ENCODE measurements around the gene RAB3GAP1. TPM values are rescaled to one million over a fixed set of nuclear protein-coding genes. Genes with fewer than 3 reads are reported as not detected.

RAB3GAP1 gene
- total RNA-seq, 1 experiment from 2014 or later: 32.0 TPM

- H3K4me2 ChIP-seq (ENCODE audit: insufficient read depth, insufficient read length, low read length): no peak overlapping the region
- H3K56ac ChIP-seq (ENCODE audit: insufficient read length, low read depth, low read length): no peak overlapping the region
- no peak overlapping the region for H3K9ac ChIP-seq (ENCODE audit: extremely low read depth, insufficient read length, low read length)
- H3K18ac ChIP-seq (ENCODE audit: insufficient read length, low read depth, low read length): no peak overlapping the region
- no peak overlapping the region for H4K8ac ChIP-seq (replicated peaks; ENCODE audit: insufficient read length, low read depth, low read length)
- H2AK5ac ChIP-seq (ENCODE audit: insufficient read length, low read length): no peak overlapping the region
- no peaks in the 10 kb centered on the region for H4K20me1 ChIP-seq (ENCODE audit: control insufficient read depth, insufficient read depth, insufficient read length)
- no peak overlapping the region for H3K4me3 Mint-ChIP-seq
- no peak overlapping the region for H3K4ac ChIP-seq (ENCODE audit: low read depth, low read length)
- no peaks in the 10 kb centered on the region for H3K4me1 Mint-ChIP-seq
- no peak overlapping the region for H2BK12ac ChIP-seq (ENCODE audit: insufficient read length, low read depth, low read length)
- no peaks in the 10 kb centered on the region for H3K9me3 ChIP-seq (ENCODE audit: control insufficient read depth, low read depth, low read length)
- no peak overlapping the region for H3K14ac ChIP-seq (ENCODE audit: insufficient read depth, low read length)
- H3K27ac ChIP-seq (ENCODE audit: insufficient read length, low read depth, low read length): no peak overlapping the region
- no peak overlapping the region for H2BK20ac ChIP-seq (ENCODE audit: low read depth, low read length, poor library complexity, severe bottlenecking)
- H2BK15ac ChIP-seq (ENCODE audit: low read depth, low read length): no peak overlapping the region
- H3K79me1 ChIP-seq (ENCODE audit: insufficient read depth, low read depth, low read length, poor library complexity, severe bottlenecking): no peaks in the 10 kb centered on the region
- no peak overlapping the region for H2AFZ ChIP-seq (ENCODE audit: low read length)
- H3K4me1 ChIP-seq (ENCODE audit: insufficient read depth, low read length): no peaks in the 10 kb centered on the region
- H4K91ac ChIP-seq (ENCODE audit: insufficient read length, low read depth, low read length): no peak overlapping the region
- H3K23ac ChIP-seq (ENCODE audit: insufficient read length, low read depth, low read length): no peak overlapping the region
- WGBS (ENCODE audit: extremely low coverage, insufficient read length, low lambda C conversion rate): no CpG with 5 or more reads among the region's 4 CpGs
- no peaks in the 10 kb centered on the region for H3K27me3 ChIP-seq (ENCODE audit: insufficient read depth, low read length)
- H3K27ac Mint-ChIP-seq: no peak overlapping the region
- no peaks in the 10 kb centered on the region for H3K79me2 ChIP-seq (ENCODE audit: insufficient read depth, low read length)
- H3T11ph ChIP-seq (ENCODE audit: low read length): no peak overlapping the region
- H3K23me2 ChIP-seq (ENCODE audit: insufficient read length, low read depth, low read length, poor library complexity, severe bottlenecking): no peaks in the 10 kb centered on the region
- no peak overlapping the region for H4K5ac ChIP-seq (ENCODE audit: insufficient read length, low read depth, low read length)
- H3K9me3 Mint-ChIP-seq: no peaks in the 10 kb centered on the region
- no peak for TF ChIP-seq CTCF (conservative IDR thresholded peaks at IDR 0.05)
- no peaks in the 10 kb centered on the region for H3K27me3 Mint-ChIP-seq (ENCODE audit: low read depth)
- no peak for DNase-seq
- H3K36me3 Mint-ChIP-seq (ENCODE audit: insufficient read depth in 1 of 3, low read depth in 3 of 3): peaks cover 20 to 57% (median 42%) of the 10 kb centered on the region in 3 experiments
- H2BK5ac ChIP-seq (ENCODE audit: insufficient read length, low read length): no peak overlapping the region
- no peak overlapping the region for H2BK120ac ChIP-seq (ENCODE audit: low read depth, low read length, poor library complexity, severe bottlenecking)
These were observed 110.7 kb downstream of the RAB3GAP1 start for GRCh38 chr2:135162786-135163185.

Data from H9 (cell line).